Ishikawa (cell line): ENCODE results near the gene MAGI2.

Experiments
- CEBPB ChIP-seq: IDR thresholded peaks from 2 replicates; pipeline ENCODE4 v1.6.1; 2012
- CREB1 ChIP-seq: IDR thresholded peaks from 2 replicates; pipeline ENCODE4 v1.6.1; 2012; ENCODE audit warnings: low read depth
- EGR1 ChIP-seq: IDR thresholded peaks from 2 replicates; pipeline ENCODE4 v1.6.1; 2012
- MAX ChIP-seq: IDR thresholded peaks from 2 replicates; pipeline ENCODE4 v1.6.1; 2012
- REST ChIP-seq: IDR thresholded peaks from 2 replicates; pipeline ENCODE4 v1.6.1; 2012; ENCODE audit warnings: low read depth, mild to moderate bottlenecking
- TAF1 ChIP-seq: IDR thresholded peaks from 2 replicates; pipeline ENCODE4 v1.6.1; 2012; ENCODE audit warnings: low read depth, mild to moderate bottlenecking
- YY1 ChIP-seq: IDR thresholded peaks from 2 replicates; pipeline ENCODE4 v1.6.1; 2012; ENCODE audit warnings: low read depth
- ZBTB7A ChIP-seq: IDR thresholded peaks from 2 replicates; pipeline ENCODE4 v1.6.1; 2012; ENCODE audit warnings: low read depth

GRCh38 chr7:78420001-78420400 is 1033.5 kb downstream of the MAGI2 start:
- TF ChIP-seq EGR1 (no peak), CEBPB (no peak), TAF1 (no peak), MAX (no peak), ZBTB7A (no peak), REST (no peak), YY1 (no peak), CREB1 (no peak)
